Activated gamma-delta T cell (primary cell): ENCODE measurements around the gene IFNAR2.
"Not testable (repeated sequence)": the region's sequence is repeated elsewhere in the genome, so short reads cannot be mapped to it uniquely, and the experiment has no call there.

ENCODE experiments used
- DNase-seq: peaks from one replicate; lab custom pipeline; 2025; lab: John Stamatoyannopoulos, UW

Gene IFNAR2

GRCh38 chr21:33214056-33214455 lies 15.7 kb upstream of the IFNAR2 start:
- no peak for DNase-seq

- no peak for DNase-seq
Observed at GRCh38 chr21:33217138-33217520, 12.6 kb upstream of the IFNAR2 start.

- no peak for DNase-seq
Observed at GRCh38 chr21:33219300-33219699, 10.4 kb upstream of the IFNAR2 start.

DNA sequence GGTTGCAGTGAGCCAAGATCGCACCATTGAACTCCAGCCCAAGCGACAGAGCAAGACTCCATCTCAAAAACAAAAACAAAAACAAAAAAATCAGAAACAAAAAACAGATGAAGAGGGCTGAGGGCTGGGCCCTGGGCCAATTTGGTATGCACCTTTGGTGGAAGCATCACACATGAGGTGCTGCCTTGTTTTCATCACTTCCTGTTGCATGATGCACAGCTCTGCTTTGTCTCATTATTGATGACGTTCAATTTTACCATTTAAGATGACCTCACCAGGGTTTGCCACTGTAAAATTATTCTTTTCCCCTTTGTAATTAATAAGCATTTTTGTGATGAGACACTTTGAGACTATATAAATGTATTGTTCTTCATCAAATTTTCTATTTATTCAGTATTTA lies 9.8 kb upstream of the IFNAR2 start:
- DNase-seq, result no peak

- not testable (repeated sequence) for DNase-seq
Observed at GRCh38 chr21:33225376-33225775, 4.4 kb upstream of the IFNAR2 start.

DNA sequence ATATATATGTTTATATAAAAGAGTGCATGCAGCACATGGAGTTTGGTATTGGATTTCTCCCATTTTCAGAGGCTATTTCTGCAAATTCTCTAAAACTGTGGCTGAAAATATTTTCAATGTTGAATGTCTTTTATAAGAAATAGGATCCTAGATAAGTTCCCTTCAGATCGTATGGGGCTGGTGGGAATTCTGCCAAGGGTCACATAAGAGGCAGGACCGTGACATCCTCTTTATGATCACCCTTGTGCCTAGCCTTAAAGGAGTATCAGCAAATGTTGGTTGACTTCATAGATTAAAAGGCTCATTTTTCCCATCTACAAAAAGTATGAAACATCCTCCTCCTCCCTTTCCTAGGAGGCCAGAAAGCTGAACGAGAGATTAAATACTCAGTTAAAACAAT lies 1.3 kb upstream of the IFNAR2 start:
- DNase-seq, result no peak

- no peak for DNase-seq
Observed at GRCh38 chr21:33229099-33229783, 497 bp upstream of the IFNAR2 start.

DNA sequence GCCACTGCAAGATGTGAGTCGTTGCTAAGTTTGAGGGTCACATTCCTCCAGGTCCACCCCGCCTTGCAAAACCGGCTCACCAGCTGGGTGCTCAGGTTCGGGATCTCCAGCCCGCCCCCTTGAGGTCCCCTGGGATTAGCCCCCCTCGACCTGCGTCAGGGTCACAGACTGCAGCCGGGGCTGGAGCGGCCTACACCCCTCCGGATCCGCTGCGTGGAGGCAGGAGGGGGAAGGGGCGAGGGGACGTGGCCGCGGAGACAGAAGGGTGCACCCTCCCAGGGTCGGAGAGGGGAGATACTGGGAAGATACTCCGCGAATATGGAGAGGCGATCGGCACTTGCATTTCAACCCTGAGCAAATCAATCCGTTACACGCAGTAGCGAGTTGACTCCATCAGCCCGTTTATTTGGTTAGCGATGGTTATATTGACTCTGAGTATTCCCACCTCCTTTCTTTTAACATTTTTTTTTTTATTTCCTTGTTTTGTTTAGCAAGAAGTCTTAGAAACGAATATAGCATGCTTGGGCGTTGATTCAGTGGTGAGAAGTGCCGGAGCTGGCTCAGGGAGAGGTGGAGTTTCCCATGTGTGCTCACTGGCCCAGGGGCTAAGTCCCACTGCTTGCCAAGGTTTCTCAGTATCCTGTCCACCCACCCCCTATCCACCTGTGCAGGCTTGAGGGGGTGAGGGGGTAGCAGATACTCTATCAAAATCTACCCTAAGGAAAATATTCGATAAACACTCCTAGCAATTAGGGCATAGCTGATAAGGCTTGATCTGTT lies 997 bp downstream of the IFNAR2 start:
- DNase-seq, result peak; percentile 22

DNA sequence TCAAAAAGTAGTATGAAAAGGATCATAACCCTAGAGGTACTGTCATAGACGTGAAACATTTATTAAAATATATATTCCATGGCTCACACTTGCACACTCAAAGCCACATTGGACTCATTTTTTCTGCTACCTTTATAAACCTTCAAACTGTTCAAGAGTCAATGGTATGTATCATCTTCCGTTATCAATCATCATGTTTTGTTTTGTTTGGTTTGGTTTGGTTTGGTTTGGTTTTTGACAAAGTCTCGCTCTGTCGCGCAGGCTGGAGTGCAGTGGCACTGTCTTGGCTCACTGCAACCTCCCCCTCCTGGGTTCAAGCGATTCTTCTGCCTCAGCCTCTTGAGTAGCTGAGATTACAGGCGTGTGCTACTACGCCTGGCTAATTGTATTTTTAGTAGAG lies 1.8 kb downstream of the IFNAR2 start:
- DNase-seq, result no peak

DNA sequence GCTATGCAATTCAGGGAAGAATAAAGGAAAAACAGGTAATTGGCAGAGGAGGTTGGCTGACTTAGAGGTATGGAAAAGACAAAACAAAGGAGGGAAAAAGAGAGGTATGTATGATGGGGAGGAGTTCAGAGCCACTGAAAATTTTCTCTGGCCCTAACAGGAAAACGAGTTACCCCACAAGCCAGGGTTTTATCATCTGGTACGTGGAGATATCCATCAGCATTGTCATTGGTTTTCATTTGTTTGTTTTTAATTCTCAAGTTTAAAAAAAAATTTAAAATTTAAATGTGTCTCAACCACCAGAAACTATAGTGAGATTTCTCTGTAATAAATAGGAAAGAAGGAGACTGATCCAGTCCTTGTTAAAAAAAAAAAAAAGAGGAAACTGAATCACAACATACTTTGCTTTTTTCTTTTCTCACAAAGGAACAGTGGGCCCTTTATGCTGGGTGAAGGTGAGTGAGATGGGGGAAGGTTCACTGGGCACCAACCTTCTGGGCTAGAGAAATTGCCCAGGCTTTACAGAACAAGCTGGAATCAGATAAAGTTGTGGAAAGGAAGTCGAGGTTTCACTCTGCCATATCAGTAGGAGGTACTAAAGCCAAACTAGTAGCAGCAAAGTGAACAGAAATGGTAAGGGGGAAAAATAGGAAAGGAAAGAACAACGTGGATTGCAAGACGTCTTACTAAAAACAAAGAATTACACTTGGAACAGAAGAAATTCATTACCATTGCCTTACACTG lies 2.7 kb downstream of the IFNAR2 start:
- DNase-seq, result no peak

DNA sequence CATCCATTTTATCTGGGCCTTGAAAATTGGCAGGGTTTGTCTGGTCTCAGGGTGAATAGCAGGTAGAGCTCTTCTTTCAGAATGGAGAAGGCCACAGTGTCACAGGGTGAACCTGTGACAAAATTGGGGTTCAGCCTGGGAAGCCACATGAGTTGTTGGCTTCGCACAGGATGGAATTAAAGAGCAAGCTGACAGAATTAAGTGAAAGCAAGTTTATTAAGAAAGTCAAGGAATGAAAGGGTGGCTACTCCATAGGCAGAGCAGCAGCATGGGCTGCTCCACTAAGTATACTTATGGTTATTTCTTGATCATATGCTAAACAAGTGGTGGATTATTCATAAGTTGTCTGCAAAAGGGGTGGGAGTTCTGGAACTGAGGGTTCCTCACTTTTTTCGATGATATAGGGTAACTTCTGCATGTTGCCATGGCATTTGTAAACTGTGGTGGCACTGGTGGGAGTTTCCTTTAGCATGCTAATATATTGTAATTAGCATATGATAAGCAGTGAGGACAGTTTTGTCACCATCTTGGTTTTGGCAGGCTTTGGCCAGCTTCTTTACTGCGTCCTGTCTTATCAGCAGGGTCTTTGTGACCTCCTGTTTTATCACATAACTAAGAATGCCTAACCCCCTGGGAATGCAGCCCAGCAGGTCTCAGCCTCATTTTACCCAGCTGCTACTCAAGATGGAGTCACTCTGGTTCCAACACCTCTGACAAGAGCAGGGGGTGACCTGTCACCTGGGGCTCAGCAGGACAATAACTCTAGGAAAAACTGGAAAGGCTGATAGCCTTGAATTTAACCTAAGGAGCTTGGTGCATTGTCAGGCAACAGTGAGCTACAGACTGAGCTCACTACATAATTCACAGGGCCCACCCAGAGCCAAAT lies 5.1 kb downstream of the IFNAR2 start:
- no peak for DNase-seq

- DNase-seq, result no peak
Observed at GRCh38 chr21:33236013-33236686, 6.4 kb downstream of the IFNAR2 start.

DNA sequence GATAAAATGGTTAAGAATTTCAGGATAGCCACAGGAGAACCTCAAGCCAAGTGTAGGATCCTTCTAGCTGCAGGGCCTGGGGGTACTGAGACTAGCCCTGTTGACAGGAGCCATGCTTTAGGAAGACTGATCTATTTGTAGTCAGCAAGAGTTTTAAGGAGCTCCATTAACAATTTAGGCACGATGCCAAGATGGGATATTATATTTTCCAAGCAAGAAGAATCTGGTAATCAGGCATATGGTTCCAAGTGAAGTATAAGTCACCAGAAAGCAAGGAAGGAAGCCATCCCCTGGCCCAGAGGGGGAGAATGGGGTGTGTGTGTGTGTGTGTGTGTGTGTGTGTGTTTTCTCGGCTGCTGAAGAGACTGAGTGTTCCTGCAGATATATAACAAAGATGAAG lies 7.0 kb downstream of the IFNAR2 start:
- no peak for DNase-seq

- no peak for DNase-seq
Observed at GRCh38 chr21:33237486-33237885, 7.7 kb downstream of the IFNAR2 start.

GRCh38 chr21:33238146-33238545 lies 8.4 kb downstream of the IFNAR2 start:
- no peak for DNase-seq

- no peak for DNase-seq
Observed at GRCh38 chr21:33238565-33239255, 9.0 kb downstream of the IFNAR2 start.

DNA sequence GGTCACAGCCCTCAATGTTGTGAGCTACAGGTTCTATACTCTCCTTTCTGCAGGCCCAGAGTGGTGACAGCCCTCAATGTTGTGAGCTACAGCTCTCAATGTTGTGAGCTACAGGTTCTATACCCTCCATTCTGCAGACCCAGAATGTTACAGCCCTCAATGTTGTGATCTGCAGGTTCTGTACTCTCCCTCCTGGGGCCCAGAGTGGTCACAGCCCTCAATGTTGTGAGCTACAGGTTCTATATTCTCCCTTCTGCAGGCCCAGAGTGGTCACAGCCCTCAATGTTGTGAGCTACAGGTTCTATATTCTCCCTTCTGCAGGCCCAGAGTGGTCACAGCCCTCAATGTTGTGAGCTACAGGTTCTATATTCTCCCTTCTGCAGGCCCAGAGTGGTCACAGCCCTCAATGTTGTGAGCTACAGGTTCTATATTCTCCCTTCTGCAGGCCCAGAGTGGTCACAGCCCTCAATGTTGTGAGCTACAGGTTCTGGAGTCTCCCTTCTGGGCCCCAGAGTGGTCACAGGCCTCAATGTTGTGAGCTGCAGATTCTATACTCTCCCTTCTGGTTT lies 9.9 kb downstream of the IFNAR2 start:
- not testable (repeated sequence) for DNase-seq

GRCh38 chr21:33240404-33240803 lies 10.7 kb downstream of the IFNAR2 start:
- no peak for DNase-seq

DNA sequence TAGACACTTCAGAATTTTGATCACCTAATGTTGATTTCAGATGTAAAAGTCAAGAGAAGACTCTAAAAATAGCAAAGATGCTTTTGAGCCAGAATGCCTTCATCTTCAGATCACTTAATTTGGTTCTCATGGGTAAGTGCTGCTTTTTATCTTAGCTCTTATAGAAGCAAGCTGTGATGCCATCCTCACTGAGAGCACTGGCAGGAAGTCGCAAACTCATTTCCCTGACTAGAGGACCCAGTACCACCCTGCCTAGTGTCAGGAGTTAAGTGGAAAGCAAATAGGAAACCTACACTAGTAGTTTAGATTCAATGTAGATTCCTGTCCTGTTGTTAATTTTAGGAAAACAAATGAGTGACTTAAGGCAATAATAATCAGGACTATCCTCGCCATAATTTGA lies 12.1 kb downstream of the IFNAR2 start:
- no peak for DNase-seq

DNA sequence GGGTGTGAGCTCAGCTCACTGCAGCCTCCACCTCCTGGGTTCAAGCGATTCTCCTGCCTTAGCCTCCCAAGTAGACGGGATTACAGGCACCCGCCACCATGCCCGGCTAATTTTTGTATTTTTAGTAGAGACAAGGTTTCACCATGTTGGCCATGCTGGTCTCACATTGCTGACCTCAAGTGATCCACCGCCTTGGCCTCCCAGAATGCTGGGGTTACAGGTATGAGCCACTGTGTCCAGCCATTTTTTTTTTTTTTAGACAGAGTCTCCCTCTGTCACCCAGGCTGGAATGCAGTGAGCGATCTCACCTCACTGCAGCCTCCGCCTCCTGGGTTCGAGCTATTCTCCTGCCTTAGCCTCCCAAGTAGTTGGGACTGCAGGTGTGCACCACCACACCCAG lies 13.1 kb downstream of the IFNAR2 start:
- DNase-seq, result not testable (repeated sequence)
